SK-N-SH (cell line): Measurements from ENCODE around the gene CHAT. TPM values are rescaled to one million over a fixed set of nuclear protein-coding genes. Genes with fewer than 3 reads are reported as not detected.

Source experiments
- CTCF ChIA-PET: fragments of 300-600, 350-600 bp; formaldehyde crosslinking; extraction: SDS; loops from one replicate; lab custom pipeline; 2021; lab: Yijun Ruan, JAX
- POLR2A ChIA-PET: fragments of 350-600 bp; sonication (Branson Sonifier 250); formaldehyde crosslinking; extraction: SDS; loops from one replicate; lab custom pipeline; 2020; ENCODE audit warnings: antibody characterized with exemption, inconsistent platforms; lab: Yijun Ruan, JAX
- DNase-seq: peaks from one replicate; pipeline ENCODE4 v3.0.0; 2012
- H2AFZ ChIP-seq: fragments of 200-600 bp; sonication (generic); 2 replicates; pipeline ENCODE4 v1.8.1; 2016; ENCODE audit warnings: antibody characterized with exemption, mild to moderate bottlenecking, low read depth
- H3F3A ChIP-seq: fragments of 200-600 bp; sonication (generic); replicated peaks from 2 replicates; pipeline ENCODE3; 2016; ENCODE audit warnings: antibody characterized with exemption, mild to moderate bottlenecking; ENCODE audit not compliant: insufficient read depth
- H3K27ac ChIP-seq, 2 experiments: fragments of 200-500 bp in 1 of 2; fragments of 200-600 bp in 1 of 2; sonication (Bioruptor generic) in 1 of 2; sonication (generic), shearing (Covaris generic) in 1 of 2; 2 replicates each; pipeline versions ENCODE4 v1.5.1 to v1.6.1; 2014 to 2016; ENCODE audit warnings: low read depth in 2 of 2, inconsistent platforms in 1 of 2, low read length in 1 of 2, mild to moderate bottlenecking in 1 of 2, mixed read lengths in 1 of 2
- H3K27me3 ChIP-seq: fragments of 200-600 bp; sonication (generic), shearing (Covaris generic); 2 replicates; pipeline ENCODE4 v1.6.1; 2016; ENCODE audit warnings: mixed run types; ENCODE audit not compliant: insufficient read depth
- H3K36me3 ChIP-seq, 2 experiments: fragments of 200-500 bp in 1 of 2; fragments of 200-600 bp in 1 of 2; sonication (Bioruptor generic) in 1 of 2; sonication (generic) in 1 of 2; replicated peaks in 1 of 2; 2 replicates each; pipeline versions ENCODE3 to v1.5.1; 2014 to 2016; ENCODE audit warnings: low read length in 1 of 2, mild to moderate bottlenecking in 1 of 2; ENCODE audit not compliant: insufficient read depth in 2 of 2, control insufficient read depth in 1 of 2
- H3K4me1 ChIP-seq, 2 experiments: fragments of 200-500 bp in 1 of 2; fragments of 200-600 bp in 1 of 2; sonication (Bioruptor generic) in 1 of 2; sonication (generic), shearing (Covaris generic) in 1 of 2; 2 replicates each; pipeline versions ENCODE4 v1.5.1 to v1.6.1; 2014 to 2016; ENCODE audit warnings: low read depth in 1 of 2, low read length in 1 of 2, mixed run types in 1 of 2; ENCODE audit not compliant: insufficient read depth in 2 of 2, control insufficient read depth in 1 of 2
- H3K4me2 ChIP-seq: fragments of 200-600 bp; sonication (generic), shearing (Covaris generic); 2 replicates; pipeline ENCODE4 v1.6.1; 2017; ENCODE audit warnings: mixed run types
- H3K4me3 ChIP-seq, 2 experiments: fragments of 200-500 bp in 1 of 2; fragments of 200-600 bp in 1 of 2; sonication (Bioruptor generic) in 1 of 2; sonication (generic), shearing (Covaris generic) in 1 of 2; 2 replicates each; pipeline versions ENCODE4 v1.5.1 to v1.8.1; 2014 to 2016; ENCODE audit warnings: low read depth in 2 of 2, inconsistent platforms in 1 of 2, low read length in 1 of 2, mild to moderate bottlenecking in 1 of 2, mixed read lengths in 1 of 2, moderate library complexity in 1 of 2
- H3K79me2 ChIP-seq: fragments of 200-600 bp; sonication (generic); 2 replicates; pipeline ENCODE4 v1.8.1; 2017; ENCODE audit warnings: mild to moderate bottlenecking; ENCODE audit not compliant: insufficient read depth
- H3K9ac ChIP-seq: fragments of 200-600 bp; sonication (generic); 2 replicates; pipeline ENCODE4 v1.6.1; 2017; ENCODE audit warnings: mixed run types
- H3K9me2 ChIP-seq: fragments of 200-600 bp; sonication (generic); 2 replicates; pipeline ENCODE4 v1.6.1; 2017; ENCODE audit warnings: mixed run types
- H3K9me3 ChIP-seq: fragments of 200-600 bp; sonication (generic); 2 replicates; pipeline ENCODE4 v1.6.1; 2017; ENCODE audit warnings: mixed run types, mild to moderate bottlenecking, moderate library complexity
- H4K20me1 ChIP-seq: fragments of 200-600 bp; sonication (generic); 2 replicates; pipeline ENCODE4 v1.6.1; 2017; ENCODE audit warnings: mild to moderate bottlenecking, mixed run types; ENCODE audit not compliant: insufficient read depth
- CHD2 ChIP-seq: fragments of 150-350 bp; IDR thresholded peaks from 2 replicates; pipeline ENCODE4 v1.6.1; 2018; ENCODE audit warnings: low read length; ENCODE audit not compliant: partially characterized antibody
- CTCF ChIP-seq: fragments of 200-600 bp; sonication (generic); IDR thresholded peaks from 2 replicates; pipeline ENCODE4 v1.6.1; 2017; ENCODE audit warnings: antibody characterized with exemption, mild to moderate bottlenecking, moderate library complexity
- ELF1 ChIP-seq: IDR thresholded peaks from 2 replicates; pipeline ENCODE4 v1.4.0; 2012
- FOSL2 ChIP-seq: IDR thresholded peaks from 2 replicates; pipeline ENCODE4 v1.4.0; 2012; ENCODE audit warnings: low read depth, mild to moderate bottlenecking, moderate library complexity, borderline replicate concordance
- FOXM1 ChIP-seq: IDR thresholded peaks from 2 replicates; pipeline ENCODE4 v1.4.0; 2012; ENCODE audit warnings: low read depth, mild to moderate bottlenecking
- GATA2 ChIP-seq: sonication (generic); formaldehyde crosslinking; IDR thresholded peaks from 2 replicates; pipeline ENCODE4 v1.5.0; 2020; ENCODE audit warnings: mild to moderate bottlenecking, missing genetic modification reagents
- JUND ChIP-seq: IDR thresholded peaks from 2 replicates; pipeline ENCODE4 v1.4.0; 2012
- MAX ChIP-seq: IDR thresholded peaks from 2 replicates; pipeline ENCODE4 v1.4.0; 2012; ENCODE audit warnings: low read depth
- MXI1 ChIP-seq: IDR thresholded peaks from 2 replicates; pipeline ENCODE4 v1.6.1; 2012; ENCODE audit warnings: mild to moderate bottlenecking, low read depth, low read length, improper control_type of control experiment
- NRF1 ChIP-seq: IDR thresholded peaks from 2 replicates; pipeline ENCODE4 v1.6.1; 2012; ENCODE audit warnings: low read depth, mild to moderate bottlenecking, low read length
- POLR2AphosphoS5 ChIP-seq: IDR thresholded peaks from 2 replicates; pipeline ENCODE4 v1.6.1; 2012; ENCODE audit warnings: low read depth, low read length
- RAD21 ChIP-seq: IDR thresholded peaks from 2 replicates; pipeline ENCODE4 v1.6.1; 2012; ENCODE audit warnings: mild to moderate bottlenecking, low read length
- RFX5 ChIP-seq: IDR thresholded peaks from 2 replicates; pipeline ENCODE4 v1.6.1; 2012; ENCODE audit warnings: mild to moderate bottlenecking, improper control_type of control experiment, low read length
- RXRA ChIP-seq: IDR thresholded peaks from 2 replicates; pipeline ENCODE4 v1.4.0; 2012; ENCODE audit warnings: low read depth, mild to moderate bottlenecking, borderline replicate concordance
- SIN3A ChIP-seq: IDR thresholded peaks from 2 replicates; pipeline ENCODE4 v1.6.1; 2012; ENCODE audit warnings: low read depth, mild to moderate bottlenecking, low read length, moderate library complexity, borderline replicate concordance
- TAF1 ChIP-seq: IDR thresholded peaks from 2 replicates; pipeline ENCODE4 v1.6.1; 2012; ENCODE audit warnings: low read depth, mild to moderate bottlenecking, low read length, moderate library complexity, borderline replicate concordance
- USF1 ChIP-seq: IDR thresholded peaks from 2 replicates; pipeline ENCODE4 v1.4.0; 2012; ENCODE audit warnings: low read depth, borderline replicate concordance
- WGBS: methylation state at CpG from one replicate; pipeline ENCODE4 v1.1.6; 2017; ENCODE audit warnings: low lambda C conversion rate; 5-methylcytosine and 5-hydroxymethylcytosine counted together
- polyA plus RNA-seq, 3 experiments: library from polyadenylated mRNA; depleted of rRNA; stranded (reverse); fragments of >200 nt; gene quantifications; 2 replicates each; pipeline ENCODE4 v1.2.3, GENCODE V29; 2012

The CHAT gene
- 0.08 TPM in 1 of 2 replicates, not detected in the other for polyA plus RNA-seq (2012; rRNA removed)
- polyA plus RNA-seq (2012; cell fraction: cytosol; rRNA removed), result not detected in 2 replicates
- 0.08 TPM in 1 of 2 replicates, not detected in the other for polyA plus RNA-seq (2012; cell fraction: nucleus; rRNA removed)

- 80% methylated on average over 9 of the region's 10 CpGs for WGBS
- CTCF ChIA-PET, result no interaction called here
- Histone ChIP-seq H3K36me3 (no peaks in the 10 kb centered on the region), H2AFZ (no peak within 1 kb of the TSS), H3K27me3 (no peaks in the 10 kb centered on the region; the same call in 1 of the 2 replicates), H3K9ac (no peak within 1 kb of the TSS), H3K9me2 (no peaks in the 10 kb centered on the region), H3K27ac (no peak within 1 kb of the TSS), H3K4me2 (no peak within 1 kb of the TSS), H3K9me3 (no peaks in the 10 kb centered on the region), H4K20me1 (no peaks in the 10 kb centered on the region), H3K4me1 (peaks cover 0 to 51% of the 10 kb centered on the region in 2 experiments; a peak in 1 of 4 replicates), H3F3A (no peaks in the 10 kb centered on the region)
- POLR2A ChIA-PET, result no interaction called here
- no peak for TF ChIP-seq POLR2AphosphoS5
- no peak for TF ChIP-seq USF1
- no peak for TF ChIP-seq CHD2
- no peak for TF ChIP-seq FOXM1
- no peak for TF ChIP-seq RXRA
- TF ChIP-seq TAF1, result no peak
- TF ChIP-seq RFX5, result no peak
- TF ChIP-seq SIN3A, result no peak
- no peak for TF ChIP-seq GATA2 (CRISPR knock-in tag)
- TF ChIP-seq ELF1, result no peak
- TF ChIP-seq FOSL2, result no peak
- no peak for TF ChIP-seq NRF1
- no peak for TF ChIP-seq MXI1
- no peak for TF ChIP-seq MAX
- TF ChIP-seq JUND, result no peak
- no peak for TF ChIP-seq RAD21
- TF ChIP-seq, all 33 proteins: peak for 0
- Histone ChIP-seq H3K4me3 (no peak within 1 kb of the TSS), H3K79me2 (no peaks in the 10 kb centered on the region)
- DNase-seq, result no peak
These were observed at the start of gene CHAT for GRCh38 chr10:49613882-49614241. TSS of gene CHAT (plus strand) at chr10:49614037. CDS start at chr10:49614190, 153 bp downstream.

- Histone ChIP-seq H3K4me1 (peaks cover 0 to 13% of the 10 kb centered on the region in 2 experiments; a peak in 1 of 4 replicates), H3K4me3 (no peak overlapping the region), H3K36me3 (no peaks in the 10 kb centered on the region), H3K9ac (no peak overlapping the region), H3K9me2 (no peaks in the 10 kb centered on the region), H3K27me3 (no peaks in the 10 kb centered on the region), H3K9me3 (no peaks in the 10 kb centered on the region), H2AFZ (no peak overlapping the region), H3F3A (no peaks in the 10 kb centered on the region), H3K79me2 (no peaks in the 10 kb centered on the region), H4K20me1 (no peaks in the 10 kb centered on the region), H3K4me2 (no peak overlapping the region), H3K27ac (no peak overlapping the region)
- DNase-seq, result no peak
- no peak for TF ChIP-seq FOSL2
- no peak for TF ChIP-seq CHD2
- TF ChIP-seq CTCF, result no peak
- TF ChIP-seq RXRA, result no peak
- 52% methylated on average over 4 of the region's 4 CpGs for WGBS
- CTCF ChIA-PET, result interaction anchor here (0.7 to 2.1 kb wide), 3 partner anchors 20 to 30 kb away, joined by 3 to 5 read pairs (median 4); no protein-coding TSS in a partner anchor
- POLR2A ChIA-PET, result no interaction called here
These were observed 49.3 kb upstream of the CHAT start for GRCh38 chr10:49564461-49565009.
